ACHN (cell line): Measurements from ENCODE around the gene NME2.
"Not testable (repeated sequence)": the region's sequence is repeated elsewhere in the genome, so short reads cannot be mapped to it uniquely, and the experiment has no call there.

ENCODE experiments used
- DNase-seq: peaks from one replicate; pipeline ENCODE4 v3.0.0-alpha.2; 2015
- in situ Hi-C: cut with HindIII; loops from 2 replicates; pipeline ENCODE4 v1.10.0; 2017; ENCODE audit warnings: low sequenced_read_pairs, low pct_ligation_motif_present, low pct_unique_long_range_greater_than_20kb

NME2 gene

DNA sequence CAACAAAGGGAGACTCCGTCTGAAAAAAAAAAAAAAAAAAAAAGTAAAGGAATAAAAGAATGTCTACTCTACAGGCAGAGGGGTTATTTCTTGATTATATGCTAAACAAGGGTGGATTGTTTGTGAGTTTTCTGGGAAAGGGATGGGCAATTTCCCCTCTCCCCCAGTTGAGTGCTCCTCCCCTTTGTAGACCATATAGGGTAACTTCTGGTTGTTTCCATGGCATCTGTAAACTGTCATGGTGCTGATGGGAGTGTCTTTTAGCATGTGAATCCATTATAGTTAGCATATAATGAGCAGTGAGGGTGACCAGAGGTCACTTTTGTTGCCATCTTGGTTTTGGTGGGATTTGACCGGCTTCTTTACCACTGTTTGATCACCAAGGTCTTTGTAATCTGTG, 17.0 kb upstream of the NME2 start:
- no peak for DNase-seq
- in situ Hi-C loops = no loop called here

DNA sequence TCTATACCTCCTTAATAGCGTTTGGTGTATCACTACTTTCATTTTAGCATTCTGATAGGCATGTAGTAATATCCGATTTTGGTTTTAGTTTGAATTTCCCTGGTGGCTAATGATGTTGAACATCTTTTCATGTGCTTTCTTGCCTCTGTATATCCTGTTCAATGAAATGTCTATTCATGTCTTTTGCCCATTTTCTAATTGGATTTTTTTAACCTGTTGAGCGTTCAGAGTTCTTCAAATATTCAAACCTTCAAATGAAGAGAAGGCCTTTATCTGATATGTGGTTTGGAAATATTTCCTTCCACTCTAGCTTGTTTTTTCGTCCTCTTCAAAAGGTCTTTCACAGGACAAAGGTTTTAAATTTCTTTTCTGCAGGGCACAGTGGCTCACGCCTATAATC, 15.3 kb upstream of the NME2 start:
- DNase-seq = no peak
- in situ Hi-C loops = no loop called here

DNA sequence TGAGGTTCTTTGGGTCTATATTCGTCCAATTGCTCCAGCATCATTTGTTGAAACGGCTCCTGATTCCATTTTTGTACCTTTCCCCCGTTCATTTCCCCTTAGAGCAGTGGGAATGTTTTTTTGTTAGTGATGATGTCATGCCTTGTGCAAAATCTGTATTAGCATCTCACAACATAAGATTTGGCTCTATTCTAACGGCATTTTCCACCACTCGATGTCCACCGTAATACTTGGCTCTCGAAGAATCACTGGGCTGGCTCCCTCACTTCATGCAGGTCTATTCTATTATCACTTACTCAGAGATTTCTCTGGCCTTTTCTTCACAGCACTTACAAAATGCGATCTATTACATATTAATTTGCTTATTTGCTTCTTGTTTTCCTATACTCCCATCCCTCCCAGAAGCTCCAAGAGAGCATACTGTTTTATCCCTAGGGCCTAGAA, 13.4 kb upstream of the NME2 start:
- peak; percentile 49 for DNase-seq
- in situ Hi-C loops = no loop called here

DNA sequence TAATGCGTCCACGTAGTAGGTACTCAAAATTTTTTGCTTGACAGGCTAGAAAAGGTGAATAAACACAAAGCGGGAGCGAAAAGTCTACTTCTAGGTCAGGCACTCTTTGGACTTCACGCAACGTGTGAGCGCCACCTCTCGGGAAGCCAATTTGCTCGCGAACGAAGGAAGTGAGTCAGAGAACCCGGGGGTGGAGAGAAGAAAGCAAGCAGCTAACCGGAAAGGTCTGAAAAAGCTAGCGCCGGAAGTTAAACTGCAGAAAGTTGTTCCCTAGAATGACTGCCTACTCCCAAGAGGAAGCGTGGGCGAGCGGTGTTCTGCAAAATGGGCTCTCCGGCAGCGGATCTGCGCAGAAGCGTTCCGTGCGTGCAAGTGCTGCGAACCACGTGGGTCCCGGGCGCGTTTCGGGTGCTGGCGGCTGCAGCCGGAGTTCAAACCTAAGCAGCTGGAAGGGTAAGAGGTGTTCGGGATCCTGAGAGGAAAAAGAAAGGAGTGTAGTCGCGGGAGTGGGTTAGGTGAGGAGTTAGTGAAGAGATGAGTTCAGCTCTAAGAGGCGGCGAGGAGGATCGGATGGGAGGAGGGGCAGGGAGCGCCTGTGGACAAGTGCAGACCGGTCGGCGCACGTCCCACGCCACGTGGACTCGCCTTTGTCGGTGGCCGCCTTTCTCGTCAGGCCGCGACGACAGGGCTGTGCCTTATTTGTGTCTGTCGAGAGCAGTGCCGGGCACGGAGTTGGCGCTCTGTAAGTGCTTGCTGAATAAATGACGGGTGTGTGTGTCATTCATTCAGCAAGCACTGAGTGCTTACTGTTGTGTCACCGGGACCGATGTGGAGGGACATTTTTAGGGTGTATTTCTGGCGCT, 12.8 kb upstream of the NME2 start, which contains the start of gene NME1:
TSS of gene NME1 (plus strand) at position 350 of the 863 bp plus-strand sequence. CDS start 2,096 bp downstream, outside the sequence.
- DNase-seq = peak; percentile 100
- in situ Hi-C loops = no loop called here

DNA sequence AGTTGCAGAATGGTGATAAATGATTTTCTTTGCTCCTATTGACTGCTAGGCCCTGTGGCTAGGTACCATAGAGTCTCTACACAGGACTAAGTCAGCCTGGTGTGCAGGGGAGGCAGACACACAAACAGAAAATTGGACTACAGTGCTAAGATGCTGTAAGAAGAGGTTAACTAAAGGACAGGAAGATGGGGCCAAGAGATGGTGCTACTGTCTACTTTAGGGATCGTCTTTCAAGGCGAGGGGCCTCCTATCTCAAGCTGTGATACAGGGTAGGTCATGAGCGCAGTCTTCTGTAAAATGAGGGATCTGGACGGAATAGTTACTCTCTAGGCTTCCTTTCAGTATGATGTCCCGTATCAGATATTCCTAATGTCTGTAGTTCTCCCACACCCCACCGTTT, 12.0 kb upstream of the NME2 start:
- in situ Hi-C loops = no loop called here
- DNase-seq = no peak

DNA sequence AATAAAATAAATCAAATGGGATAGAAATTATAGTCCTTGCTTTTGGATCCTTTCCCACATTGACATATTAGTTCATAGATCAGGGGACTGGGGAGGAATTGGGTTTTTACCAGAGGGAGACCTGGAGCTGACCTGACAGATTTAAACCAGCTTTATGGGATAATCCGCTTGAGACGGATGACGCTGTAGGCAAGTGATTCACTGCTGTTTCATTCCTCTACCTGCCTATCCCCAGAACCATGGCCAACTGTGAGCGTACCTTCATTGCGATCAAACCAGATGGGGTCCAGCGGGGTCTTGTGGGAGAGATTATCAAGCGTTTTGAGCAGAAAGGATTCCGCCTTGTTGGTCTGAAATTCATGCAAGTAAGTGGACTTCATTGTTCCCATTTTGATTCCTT, 10.8 kb upstream of the NME2 start:
- no peak for DNase-seq
- in situ Hi-C loops = no loop called here

DNA sequence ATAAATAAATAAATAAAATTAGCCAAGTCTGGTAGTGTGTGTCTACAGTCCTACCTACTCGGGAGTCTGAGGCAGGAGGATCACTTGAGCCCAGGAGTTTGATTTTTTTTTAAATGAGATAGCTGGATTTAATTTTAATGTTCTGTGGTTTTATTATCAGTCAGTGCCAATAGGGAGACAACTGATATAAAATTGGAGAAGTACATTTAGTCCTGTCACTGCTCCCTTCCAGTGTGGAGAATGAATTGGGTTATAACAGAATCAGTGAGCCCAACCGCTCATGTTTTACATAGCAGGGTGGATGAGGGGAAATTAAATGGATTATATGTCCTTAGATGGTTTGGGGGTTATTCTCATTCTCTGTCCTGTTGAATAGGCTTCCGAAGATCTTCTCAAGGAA, 6.6 kb upstream of the NME2 start:
- DNase-seq = no peak
- in situ Hi-C loops = no loop called here

DNA sequence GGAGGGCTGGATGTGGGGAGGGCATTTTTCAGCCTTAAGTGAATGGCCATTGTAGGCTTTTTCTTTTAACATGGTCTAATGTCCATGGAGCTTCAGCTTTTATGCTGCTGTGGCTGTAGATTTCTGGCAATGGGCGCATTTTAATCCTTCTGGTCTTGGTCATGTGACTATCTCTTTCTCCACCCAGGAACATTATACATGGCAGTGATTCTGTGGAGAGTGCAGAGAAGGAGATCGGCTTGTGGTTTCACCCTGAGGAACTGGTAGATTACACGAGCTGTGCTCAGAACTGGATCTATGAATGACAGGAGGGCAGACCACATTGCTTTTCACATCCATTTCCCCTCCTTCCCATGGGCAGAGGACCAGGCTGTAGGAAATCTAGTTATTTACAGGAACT, 4.7 kb upstream of the NME2 start:
- in situ Hi-C loops = no loop called here
- no peak for DNase-seq

DNA sequence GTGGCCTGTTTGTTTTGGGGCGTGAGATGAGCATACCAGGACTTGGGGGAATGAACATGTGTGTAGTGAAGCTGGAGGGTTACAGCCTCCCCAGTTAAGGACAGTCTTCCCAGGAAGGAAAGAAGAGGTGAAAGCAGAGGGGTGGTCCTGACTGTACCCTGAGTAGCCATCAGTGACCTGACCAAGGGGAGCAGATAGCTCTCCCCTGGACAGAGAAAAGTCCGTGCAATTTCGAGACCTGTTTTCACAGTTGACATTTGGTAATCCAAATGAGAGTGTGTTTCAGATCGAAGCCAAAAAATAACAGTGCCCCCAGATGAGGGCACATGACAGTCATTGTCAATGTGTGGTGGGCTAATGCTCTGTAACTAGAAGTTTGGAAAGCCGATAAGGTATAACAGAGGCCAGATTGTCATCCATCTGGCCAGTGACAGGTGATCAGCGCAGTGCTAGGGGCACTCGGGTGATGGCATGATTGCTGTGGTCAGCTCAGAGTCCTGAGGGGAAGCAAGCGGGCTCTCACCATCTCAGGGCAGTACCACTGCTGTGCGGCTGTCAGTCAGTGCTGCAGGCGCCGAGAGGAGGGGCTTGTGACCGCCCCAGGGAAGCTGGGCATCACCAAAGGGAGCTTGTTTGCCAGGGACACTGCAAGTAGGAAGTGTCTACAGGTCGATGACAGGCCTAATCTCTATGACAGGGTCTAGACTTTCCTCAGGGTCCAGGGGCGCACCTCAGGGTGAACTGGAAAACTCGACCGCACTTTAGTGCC, 1.1 kb upstream of the NME2 start:
- no peak for DNase-seq
- in situ Hi-C loops = no loop called here

DNA sequence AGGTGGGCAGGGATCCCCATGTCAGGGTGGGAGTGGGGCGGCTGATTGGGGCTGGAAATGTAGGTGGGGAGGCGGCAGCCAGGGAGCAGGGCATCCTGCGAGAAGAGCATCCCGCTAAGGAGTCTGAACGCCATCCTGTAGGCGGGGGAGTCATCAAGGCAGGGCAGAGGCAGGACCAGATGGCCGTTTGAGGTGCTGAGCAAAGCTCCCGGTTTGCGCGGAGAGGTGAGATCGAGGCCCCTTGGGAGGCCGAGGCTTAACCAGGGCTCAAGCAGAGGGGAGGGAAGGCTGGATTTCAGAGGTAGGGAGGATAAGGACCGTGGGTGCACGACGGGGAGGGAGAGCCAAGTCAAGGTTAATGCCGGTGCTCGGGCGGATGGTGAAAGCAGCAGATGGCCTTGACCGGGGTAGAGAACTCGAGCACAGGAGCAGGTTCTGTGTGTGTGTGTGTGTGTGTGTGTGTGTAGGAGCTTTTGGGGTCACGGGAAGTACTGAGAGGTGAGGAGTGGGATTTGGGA, 472 bp upstream of the NME2 start:
- in situ Hi-C loops = no loop called here
- DNase-seq = peak; percentile 39

DNA sequence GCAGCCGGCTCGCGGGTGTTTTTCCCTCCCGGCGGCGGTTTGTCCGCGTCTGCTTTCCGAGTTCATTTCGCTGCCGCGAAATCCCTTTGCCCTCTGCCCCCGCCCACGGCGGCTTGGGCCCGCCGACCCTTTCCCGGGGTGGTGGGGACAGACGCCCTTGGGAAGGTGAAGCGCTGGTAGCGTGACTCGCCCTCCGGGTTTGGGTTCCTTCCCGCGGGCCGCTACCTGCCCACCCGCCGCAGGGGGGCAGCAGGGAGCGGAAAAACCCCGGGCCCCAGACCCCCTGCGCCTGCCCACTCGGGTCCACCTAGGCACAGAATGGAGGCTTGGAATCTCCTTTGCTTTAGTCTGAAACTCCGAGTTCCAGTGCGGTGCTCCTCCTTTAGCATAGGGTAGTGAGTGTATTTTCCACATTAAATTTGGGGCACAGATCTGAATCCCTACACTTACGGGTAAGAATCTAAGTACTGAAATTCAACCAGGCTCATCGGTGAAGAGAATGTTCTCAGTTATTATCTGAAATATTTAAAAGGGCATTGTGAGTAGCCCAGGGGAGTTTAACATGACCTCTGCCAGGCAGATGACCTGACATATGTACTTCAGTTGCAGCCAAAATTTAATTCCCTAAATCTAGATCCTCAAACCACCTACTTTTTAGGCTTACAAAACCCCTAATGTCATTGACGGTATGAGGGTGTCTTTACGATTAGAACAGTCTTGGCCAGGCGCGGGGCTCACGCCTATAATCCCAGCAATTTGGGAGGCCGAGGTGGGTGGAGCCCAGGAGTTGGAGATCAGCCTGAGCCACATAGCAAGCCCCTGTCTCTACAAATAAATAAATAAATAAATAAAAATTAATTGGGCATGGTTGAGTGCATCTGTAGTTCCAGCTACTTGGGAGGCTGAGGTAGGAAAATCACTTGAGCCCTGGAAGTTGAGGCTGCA, 1.0 kb downstream of the NME2 start:
- in situ Hi-C loops = no loop called here
- DNase-seq = peak; percentile 63

DNA sequence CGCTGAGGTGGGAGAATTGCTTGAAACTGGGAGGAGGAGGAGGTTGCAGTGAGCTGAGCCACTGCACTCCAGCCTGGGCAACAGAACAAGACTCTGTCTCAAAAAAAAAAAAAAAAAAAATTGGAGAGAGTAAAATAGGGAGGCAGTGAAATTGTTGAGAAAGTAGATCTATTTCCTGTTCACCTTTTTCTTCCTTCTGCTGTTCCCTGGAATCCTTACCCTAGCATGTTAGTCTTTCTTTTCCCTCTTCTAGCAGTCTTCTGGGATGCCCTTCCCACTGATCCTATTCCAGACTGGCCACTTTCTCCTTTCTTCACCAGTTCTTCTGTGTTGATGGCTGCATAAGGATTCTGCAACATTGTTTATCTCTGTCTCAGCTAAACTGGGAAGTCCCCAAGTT, 3.1 kb downstream of the NME2 start:
- in situ Hi-C loops = no loop called here
- no peak for DNase-seq

DNA sequence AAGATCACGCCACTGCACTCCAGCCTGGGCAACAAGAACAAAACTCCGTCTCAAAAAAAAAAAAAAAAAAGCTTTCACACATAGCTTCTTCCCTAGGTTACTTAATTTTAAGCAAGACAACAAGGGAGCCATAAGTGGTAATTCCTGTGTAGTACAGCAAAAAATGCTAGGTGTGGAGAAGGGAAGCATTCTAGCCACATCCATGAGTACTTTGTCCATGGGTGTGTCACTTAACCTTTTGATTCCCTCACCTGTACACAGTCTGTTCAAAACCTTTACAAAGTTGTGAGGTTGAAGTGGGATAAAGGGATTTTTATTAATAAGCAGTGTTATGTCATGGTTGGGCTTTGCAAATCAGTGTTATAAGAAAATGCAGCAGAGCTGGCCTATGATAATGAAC, 4.5 kb downstream of the NME2 start:
- no peak for DNase-seq
- in situ Hi-C loops = no loop called here

DNA sequence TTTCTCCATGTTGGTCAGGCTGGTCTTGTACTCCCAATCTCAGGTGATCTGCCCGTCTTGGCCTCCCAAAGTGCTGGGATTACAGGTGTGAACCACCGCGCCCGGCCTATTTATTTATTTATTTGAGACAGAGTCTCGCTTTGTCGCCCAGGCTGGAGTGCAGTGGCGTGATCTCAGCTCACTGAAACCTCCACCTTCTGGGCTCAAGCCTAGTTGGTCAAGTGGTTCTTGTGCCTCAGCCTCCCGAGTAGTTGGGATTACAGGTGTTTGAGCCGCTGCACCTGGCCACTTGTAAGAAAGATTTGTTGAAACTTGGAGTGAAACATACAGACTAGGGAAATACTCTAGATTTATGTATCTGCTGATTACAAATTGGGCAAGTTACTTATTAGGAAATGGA, 5.8 kb downstream of the NME2 start:
- in situ Hi-C loops, DNase-seq: not testable (repeated sequence)

DNA sequence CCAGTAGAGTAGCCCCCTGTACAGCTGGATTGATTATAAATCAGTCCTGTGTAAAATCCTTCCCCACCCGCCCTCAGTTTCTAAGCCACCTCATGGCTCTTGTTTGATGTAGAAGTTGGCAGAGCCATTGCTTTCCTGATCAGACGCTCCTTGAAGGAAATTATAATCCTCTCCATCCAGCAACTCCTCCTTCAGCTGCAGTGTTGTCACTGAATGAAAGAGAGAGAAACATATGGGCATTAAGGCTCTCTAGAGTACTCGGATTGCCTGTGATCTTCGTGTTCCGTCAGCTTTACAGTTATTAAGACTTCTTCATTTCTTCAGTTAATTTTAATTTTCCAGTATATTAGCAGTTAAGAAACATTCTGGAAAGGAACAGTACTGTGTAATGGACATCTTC, 14.3 kb downstream of the NME2 start:
- DNase-seq = no peak
- in situ Hi-C loops = no loop called here

DNA sequence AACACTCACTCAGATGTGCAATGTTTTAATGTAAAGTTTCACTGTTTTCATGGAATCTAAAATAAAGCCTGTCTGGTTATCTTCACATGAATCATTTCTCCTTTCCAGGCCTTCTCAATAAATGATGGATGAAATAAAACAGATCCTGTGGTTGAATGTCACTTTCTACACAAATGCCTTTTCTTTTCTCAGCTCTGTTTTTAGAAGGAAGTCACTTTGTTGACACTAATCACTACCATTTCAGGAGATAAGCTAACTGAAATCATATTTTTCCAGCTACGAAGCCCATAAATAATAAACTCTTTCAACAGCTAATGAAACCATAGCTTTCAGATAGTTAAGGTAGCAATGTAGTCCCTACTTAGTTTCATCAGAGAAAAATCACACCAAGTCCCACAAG, 17.9 kb downstream of the NME2 start:
- in situ Hi-C loops = no loop called here
- no peak for DNase-seq

DNA sequence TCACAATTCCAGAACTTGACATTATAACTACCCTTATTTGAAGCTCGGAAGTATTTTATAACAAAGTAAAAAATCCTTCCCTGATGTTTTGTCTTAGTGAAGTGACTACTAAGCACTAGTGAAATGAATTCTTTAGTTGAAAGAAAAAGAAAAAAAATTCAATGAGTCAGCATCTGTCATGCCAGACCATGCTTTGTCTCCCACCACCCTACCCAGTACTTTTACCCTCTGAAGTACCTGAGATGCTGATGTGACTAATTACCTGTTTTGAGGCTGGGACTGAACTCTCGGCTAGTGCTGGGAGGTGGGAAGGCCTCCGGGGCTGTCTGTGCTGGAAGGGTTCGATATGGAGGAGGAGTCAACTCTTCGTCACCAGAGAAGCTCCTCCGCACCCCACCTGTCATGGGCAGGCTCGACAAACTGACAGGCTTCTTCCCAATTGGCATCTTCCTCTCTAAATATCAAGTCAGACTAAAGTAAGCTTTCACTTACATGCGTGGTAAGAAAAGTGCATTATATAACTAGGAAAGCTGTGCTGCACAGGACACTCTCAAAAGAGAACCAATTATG, 19.6 kb downstream of the NME2 start:
- DNase-seq = no peak
- in situ Hi-C loops = no loop called here

DNA sequence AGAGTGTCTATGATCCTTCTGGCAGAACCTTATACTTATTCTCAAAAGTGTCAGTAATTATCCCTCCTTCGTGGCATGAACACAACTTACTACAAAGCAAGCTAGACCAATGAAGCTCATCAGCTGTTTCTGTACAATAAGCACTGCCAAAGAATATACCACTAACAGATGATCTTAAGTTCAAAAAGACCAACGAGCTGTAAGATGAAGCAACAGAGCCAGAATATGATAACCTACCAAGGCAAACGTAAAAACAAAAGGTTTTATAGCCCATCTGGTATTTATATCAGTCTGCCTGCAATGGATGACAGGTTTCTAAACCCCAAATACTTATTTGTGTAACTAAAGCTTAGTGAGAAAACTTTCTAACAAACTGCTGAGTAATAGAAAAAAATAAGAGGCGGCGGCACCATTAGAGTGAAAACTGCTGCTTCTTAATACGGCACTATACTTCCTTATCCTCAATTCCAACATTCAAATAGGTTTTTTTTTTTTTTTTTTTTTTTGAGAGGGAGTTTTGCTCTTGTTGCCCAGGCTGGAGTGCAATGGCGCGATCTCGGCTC, 22.1 kb downstream of the NME2 start:
- in situ Hi-C loops = no loop called here
- no peak for DNase-seq
